GM11168 (cell line): ENCODE measurements around the gene ARID1B.

ENCODE experiments used
- in situ Hi-C: fragments of 300-500 bp; cut with MboI; formaldehyde crosslinking; loops from one replicate; pipeline ENCODE4 v1.12.0; 2022; ENCODE audit warnings: low sequenced_read_pairs; ENCODE audit not compliant: unreplicated experiment

ARID1B gene

GRCh38 chr6:157182503-157183264 is 405.5 kb downstream of the ARID1B start:
- in situ Hi-C loops: no loop called here

- in situ Hi-C loops: no loop called here
Measured at GRCh38 chr6:157184202-157185015, 407.2 kb downstream of the ARID1B start.

GRCh38 chr6:157185171-157185570 is 408.0 kb downstream of the ARID1B start:
- in situ Hi-C loops: no loop called here

- in situ Hi-C loops: no loop called here
Measured at GRCh38 chr6:157185986-157186385, 408.8 kb downstream of the ARID1B start.

GRCh38 chr6:157186785-157187181 is 409.6 kb downstream of the ARID1B start:
- in situ Hi-C loops: no loop called here

- in situ Hi-C loops: no loop called here
Measured at GRCh38 chr6:157187182-157188083, 410.3 kb downstream of the ARID1B start.

GRCh38 chr6:157188213-157188612 is 411.0 kb downstream of the ARID1B start:
- in situ Hi-C loops: no loop called here

- in situ Hi-C loops: no loop called here
Measured at GRCh38 chr6:157193443-157193996, 416.3 kb downstream of the ARID1B start.

GRCh38 chr6:157194110-157194509 is 416.9 kb downstream of the ARID1B start:
- in situ Hi-C loops: no loop called here

GRCh38 chr6:157194643-157195042 is 417.5 kb downstream of the ARID1B start:
- in situ Hi-C loops: no loop called here

- in situ Hi-C loops: no loop called here
Measured at GRCh38 chr6:157196391-157196790, 419.2 kb downstream of the ARID1B start.

GRCh38 chr6:157198425-157199279 is 421.5 kb downstream of the ARID1B start:
- in situ Hi-C loops: no loop called here

GRCh38 chr6:157200117-157200516 is 422.9 kb downstream of the ARID1B start:
- in situ Hi-C loops: no loop called here

- in situ Hi-C loops: no loop called here
Measured at GRCh38 chr6:157200611-157201010, 423.4 kb downstream of the ARID1B start.

- in situ Hi-C loops: no loop called here
Measured at GRCh38 chr6:157201083-157201482, 423.9 kb downstream of the ARID1B start.

GRCh38 chr6:157203312-157203744 is 426.1 kb downstream of the ARID1B start:
- in situ Hi-C loops: no loop called here

GRCh38 chr6:157203764-157204163 is 426.6 kb downstream of the ARID1B start:
- in situ Hi-C loops: no loop called here

GRCh38 chr6:157205473-157206358 is 428.5 kb downstream of the ARID1B start:
- in situ Hi-C loops: no loop called here
